Thymus (tissue), 11 donors: ENCODE data around the gene ELAVL3. TPM values are rescaled to one million over a fixed set of nuclear protein-coding genes. Genes with fewer than 3 reads are reported as not detected.
A peak's percentile ranks its signal among the peaks of the same experiment; 100 is the strongest.
"Not testable (repeated sequence)": the region's sequence is repeated elsewhere in the genome, so short reads cannot be mapped to it uniquely, and the experiment has no call there.

ENCODE experiments used
- DNase-seq, 9 donors: peaks; one replicate each; pipeline ENCODE4 v3.0.0-alpha.2; 2013; ENCODE audit warnings: low spot score in 9 of 9, low read depth in 6 of 9, missing footprints in 1 of 9
- H3K27ac ChIP-seq, 2 donors: one replicate each; pipeline ENCODE4 v1.5.1; 2013; ENCODE audit warnings: control low read depth in 1 of 2, low read depth in 1 of 2, low read length in 1 of 2, mild to moderate bottlenecking in 1 of 2, moderate library complexity in 1 of 2
- H3K27me3 ChIP-seq, 2 donors: one replicate each; pipeline ENCODE4 v1.5.1; 2013; ENCODE audit warnings: low read length in 1 of 2; ENCODE audit not compliant: control insufficient read depth in 2 of 2, insufficient read depth in 1 of 2
- H3K36me3 ChIP-seq, 2 donors: one replicate each; pipeline ENCODE4 v1.5.1; 2013; ENCODE audit warnings: low read length in 1 of 2, mild to moderate bottlenecking in 1 of 2, moderate library complexity in 1 of 2; ENCODE audit not compliant: control insufficient read depth in 2 of 2, insufficient read depth in 2 of 2
- H3K4me1 ChIP-seq, 2 donors: one replicate each; pipeline ENCODE4 v1.5.1; 2013; ENCODE audit warnings: low read length in 2 of 2; ENCODE audit not compliant: control insufficient read depth in 2 of 2, insufficient read depth in 2 of 2
- H3K4me3 ChIP-seq, 2 donors: one replicate each; pipeline ENCODE4 v1.5.1; 2013; ENCODE audit warnings: low read length in 2 of 2, control low read depth in 1 of 2, mild to moderate bottlenecking in 1 of 2
- H3K9me3 ChIP-seq, 2 donors: one replicate each; pipeline ENCODE4 v1.5.1; 2013; ENCODE audit warnings: low read length in 1 of 2, mild to moderate bottlenecking in 1 of 2; ENCODE audit not compliant: control insufficient read depth in 2 of 2, insufficient read depth in 1 of 2
- WGBS: extraction: QIAGEN DNeasy Blood & Tissue Kit; methylation state at CpG from one replicate; pipeline ENCODE4 v1.1.7; 2013; 5-methylcytosine and 5-hydroxymethylcytosine counted together
- polyA plus RNA-seq: library from polyadenylated mRNA; stranded (reverse); fragments of 200-250 nt; gene quantifications from one replicate; pipeline ENCODE4 v1.2.3, GENCODE V29; 2013
- total RNA-seq: library from RNA; stranded (reverse); fragments of 120-200 nt; gene quantifications from one replicate; pipeline ENCODE4 v1.2.4, GENCODE V29; 2013
- donor health status: healthy.

The ELAVL3 gene
- total and polyA plus RNA-seq, 2 donors: 0.05 to 0.09 TPM

- peak overlapping the region; percentile 78 to 88 for H3K27ac ChIP-seq
- 5% methylated on average over 21 of the region's 21 CpGs for WGBS
- H3K9me3 ChIP-seq: no peaks in the 10 kb centered on the region
- H3K4me3 ChIP-seq: peak overlapping the region; percentile 68 to 96
- peaks cover 30 to 32% of the 10 kb centered on the region in 2 donors for H3K36me3 ChIP-seq
- DNase-seq: no peak
- H3K4me1 ChIP-seq: peaks cover 10 to 16% of the 10 kb centered on the region in 2 donors
- no peaks in the 10 kb centered on the region for H3K27me3 ChIP-seq
Observed at GRCh38 chr19:11435833-11436313, 45.0 kb downstream of the ELAVL3 start.

- peak; percentile 95 to 100 (median 98) for DNase-seq
- H3K36me3 ChIP-seq: peaks cover 24 to 25% of the 10 kb centered on the region in 2 donors
- peaks cover 10 to 16% of the 10 kb centered on the region in 2 donors for H3K4me1 ChIP-seq
- WGBS: under 1% methylated on average over 53 of the region's 53 CpGs
- H3K4me3 ChIP-seq: peak within 1 kb of the TSS; percentile 68 to 96
- peak within 1 kb of the TSS; percentile 78 to 88 for H3K27ac ChIP-seq
- H3K27me3 ChIP-seq: peaks cover 0 to 5% of the 10 kb centered on the region in 2 donors
- no peaks in the 10 kb centered on the region for H3K9me3 ChIP-seq
Observed at GRCh38 chr19:11435057-11435832, 45.6 kb downstream of the ELAVL3 start, which contains the start of the genes ODAD3 and PRKCSH. ODAD3 (minus strand) TSS chr19:11435121; CDS start chr19:11435016, 105 bp downstream. PRKCSH (plus strand) TSS chr19:11435635; CDS start chr19:11436118, 483 bp downstream.

GRCh38 chr19:11434703-11435056, 46.2 kb downstream of the ELAVL3 start:
- peaks cover 24 to 25% of the 10 kb centered on the region in 2 donors for H3K36me3 ChIP-seq
- H3K27ac ChIP-seq: peak overlapping the region; percentile 38 to 76
- peak overlapping the region; percentile 68 to 96 for H3K4me3 ChIP-seq
- H3K9me3 ChIP-seq: no peaks in the 10 kb centered on the region
- 19% methylated on average over 9 of the region's 9 CpGs for whole genome bisulfite sequencing
- peaks cover 0 to 5% of the 10 kb centered on the region in 2 donors for H3K27me3 ChIP-seq
- no peak for DNase-seq
- peaks cover 10 to 16% of the 10 kb centered on the region in 2 donors for H3K4me1 ChIP-seq

- not testable (repeated sequence) for H3K4me3 ChIP-seq, H3K27me3 ChIP-seq, DNase-seq, H3K27ac ChIP-seq, H3K9me3 ChIP-seq
- Histone ChIP-seq H3K36me3 (peaks cover 15 to 18% of the 10 kb centered on the region in 2 donors), H3K4me1 (peaks cover 10 to 16% of the 10 kb centered on the region in 2 donors)
- 98% methylated on average over 3 of the region's 3 CpGs for WGBS
Observed at GRCh38 chr19:11433526-11433925, 47.3 kb downstream of the ELAVL3 start.

GRCh38 chr19:11426656-11427055, 54.2 kb downstream of the ELAVL3 start:
- H3K4me3 ChIP-seq: no peak overlapping the region
- H3K4me1 ChIP-seq: peaks cover 0 to 12% of the 10 kb centered on the region in 2 donors
- DNase-seq: no peak
- peaks cover 26 to 43% of the 10 kb centered on the region in 2 donors for H3K27me3 ChIP-seq
- H3K9me3 ChIP-seq: peaks cover 0 to 14% of the 10 kb centered on the region in 2 donors
- H3K27ac ChIP-seq: no peak overlapping the region
- 95% methylated on average over 19 of the region's 19 CpGs for WGBS
- H3K36me3 ChIP-seq: no peaks in the 10 kb centered on the region

GRCh38 chr19:11425719-11426457, 55.0 kb downstream of the ELAVL3 start:
- H3K4me1 ChIP-seq: peaks cover 0 to 20% of the 10 kb centered on the region in 2 donors

GRCh38 chr19:11423791-11424181, 57.1 kb downstream of the ELAVL3 start:
- Histone ChIP-seq H3K36me3 (no peaks in the 10 kb centered on the region), H3K27ac (no peak overlapping the region), H3K4me3 (no peak overlapping the region), H3K9me3 (peaks cover 0 to 30% of the 10 kb centered on the region in 2 donors), H3K4me1 (peaks cover 0 to 27% of the 10 kb centered on the region in 2 donors), H3K27me3 (peaks cover 54 to 67% of the 10 kb centered on the region in 2 donors)
- WGBS: 19% methylated on average over 22 of the region's 22 CpGs
- no peak for DNase-seq

More at GRCh38 chr19:11425719-11426457, 55.0 kb downstream of the ELAVL3 start:
- Histone ChIP-seq H3K4me3 (no peak overlapping the region), H3K27me3 (peaks cover 33 to 51% of the 10 kb centered on the region in 2 donors), H3K9me3 (peaks cover 0 to 21% of the 10 kb centered on the region in 2 donors), H3K36me3 (no peaks in the 10 kb centered on the region), H3K27ac (no peak overlapping the region)
- 94% methylated on average over 28 of the region's 28 CpGs for WGBS
- no peak for DNase-seq

GRCh38 chr19:11423164-11423790, 57.6 kb downstream of the ELAVL3 start:
- no peak overlapping the region for H3K4me3 ChIP-seq
- H3K4me1 ChIP-seq: peaks cover 5 to 32% of the 10 kb centered on the region in 2 donors
- no peak for DNase-seq
- H3K27ac ChIP-seq: no peak overlapping the region
- 37% methylated on average over 27 of the region's 27 CpGs for WGBS
- no peaks in the 10 kb centered on the region for H3K36me3 ChIP-seq
- H3K27me3 ChIP-seq: peaks cover 59 to 72% of the 10 kb centered on the region in 2 donors
- peaks cover 0 to 32% of the 10 kb centered on the region in 2 donors for H3K9me3 ChIP-seq
